Endothelial cell of umbilical vein (primary cell): ENCODE measurements around the gene CMTR1.

Source experiments
- EZH2 ChIP-seq: IDR thresholded peaks from 2 replicates; pipeline ENCODE4 v1.6.1; 2012; ENCODE audit warnings: borderline replicate concordance, low read depth, mild to moderate bottlenecking, moderate library complexity, low read length, inconsistent platforms; ENCODE audit not compliant: severe bottlenecking
- FOS ChIP-seq: IDR thresholded peaks from 2 replicates; pipeline ENCODE4 v1.6.1; 2011; ENCODE audit warnings: mild to moderate bottlenecking, low read length, moderate library complexity, borderline replicate concordance; ENCODE audit not compliant: insufficient read depth
- GATA2 ChIP-seq: IDR thresholded peaks from 2 replicates; pipeline ENCODE4 v1.7.0; 2011; ENCODE audit warnings: low read depth, mild to moderate bottlenecking, moderate library complexity, mixed read lengths, low read length; ENCODE audit not compliant: insufficient read length, insufficient read depth
- MYC ChIP-seq: IDR thresholded peaks from one replicate; pipeline ENCODE4 v1.6.1; 2011; ENCODE audit warnings: mild to moderate bottlenecking, low read depth, low read length
- POLR2A ChIP-seq: IDR thresholded peaks from 2 replicates; pipeline ENCODE4 v1.6.1; 2012; ENCODE audit warnings: low read depth, mild to moderate bottlenecking, control low read depth, low read length
- POLR2AphosphoS5 ChIP-seq: IDR thresholded peaks from 2 replicates; pipeline ENCODE4 v1.6.1; 2012; ENCODE audit warnings: low read depth, mild to moderate bottlenecking, control low read depth, low read length, moderate library complexity; ENCODE audit not compliant: insufficient read depth
- TF ChIP-seq, protein P1 (sequence below), 2 donors: IDR thresholded peaks; 1 replicate in 1 of 2; 2 replicates in 1 of 2; pipeline ENCODE4 v1.5.1; 2011; ENCODE audit warnings: low read length in 2 of 2, mild to moderate bottlenecking in 2 of 2, moderate library complexity in 2 of 2, control low read depth in 1 of 2, inconsistent platforms in 1 of 2, low read depth in 1 of 2; ENCODE audit not compliant: insufficient read depth in 1 of 2; ENCODE audit errors: extremely low read depth in 1 of 2

DNA sequence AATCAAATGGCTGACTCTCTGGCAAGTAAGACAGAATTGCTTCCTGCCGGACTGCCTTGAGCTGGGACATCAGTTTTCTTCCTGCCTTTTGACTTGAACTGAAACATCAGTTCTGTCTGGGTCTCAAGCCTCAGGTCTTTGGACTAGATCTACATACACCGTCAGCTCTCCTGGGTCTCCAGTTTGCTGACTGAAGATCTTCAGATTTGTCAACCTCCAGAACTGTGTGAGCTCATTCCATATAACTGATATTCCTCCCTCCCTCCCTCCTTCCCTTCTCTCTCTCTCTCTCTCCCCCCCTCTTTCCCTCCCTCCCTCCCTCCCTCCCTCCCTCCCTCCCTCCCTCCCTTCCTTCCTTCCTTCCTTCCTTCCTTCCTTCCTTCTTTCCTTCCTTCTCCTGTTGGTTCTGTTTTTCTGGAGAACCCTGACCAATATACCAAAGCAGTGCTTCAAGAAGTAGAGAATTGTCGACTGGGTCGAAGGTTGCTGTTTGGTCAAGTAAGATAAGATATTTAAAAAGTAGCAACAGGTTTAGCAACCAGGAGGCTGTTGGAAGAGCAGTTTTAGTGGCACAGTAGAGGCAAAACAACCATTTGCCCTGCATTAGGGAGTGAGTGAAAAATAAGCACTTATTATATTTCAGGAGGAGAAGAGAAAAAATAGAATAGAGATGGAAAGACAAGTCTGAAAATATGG is 33.1 kb upstream of the CMTR1 start:
- TF ChIP-seq, protein P1, sequence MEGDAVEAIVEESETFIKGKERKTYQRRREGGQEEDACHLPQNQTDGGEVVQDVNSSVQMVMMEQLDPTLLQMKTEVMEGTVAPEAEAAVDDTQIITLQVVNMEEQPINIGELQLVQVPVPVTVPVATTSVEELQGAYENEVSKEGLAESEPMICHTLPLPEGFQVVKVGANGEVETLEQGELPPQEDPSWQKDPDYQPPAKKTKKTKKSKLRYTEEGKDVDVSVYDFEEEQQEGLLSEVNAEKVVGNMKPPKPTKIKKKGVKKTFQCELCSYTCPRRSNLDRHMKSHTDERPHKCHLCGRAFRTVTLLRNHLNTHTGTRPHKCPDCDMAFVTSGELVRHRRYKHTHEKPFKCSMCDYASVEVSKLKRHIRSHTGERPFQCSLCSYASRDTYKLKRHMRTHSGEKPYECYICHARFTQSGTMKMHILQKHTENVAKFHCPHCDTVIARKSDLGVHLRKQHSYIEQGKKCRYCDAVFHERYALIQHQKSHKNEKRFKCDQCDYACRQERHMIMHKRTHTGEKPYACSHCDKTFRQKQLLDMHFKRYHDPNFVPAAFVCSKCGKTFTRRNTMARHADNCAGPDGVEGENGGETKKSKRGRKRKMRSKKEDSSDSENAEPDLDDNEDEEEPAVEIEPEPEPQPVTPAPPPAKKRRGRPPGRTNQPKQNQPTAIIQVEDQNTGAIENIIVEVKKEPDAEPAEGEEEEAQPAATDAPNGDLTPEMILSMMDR (IDR thresholded peaks at IDR 0.05; ENCODE audit: extremely low read depth in 1 of 2, insufficient read depth in 1 of 2, low read depth in 1 of 2, low read length in 2 of 2) = no peak
- TF ChIP-seq POLR2AphosphoS5 (no peak), GATA2 (no peak), POLR2A (no peak), FOS (no peak), EZH2 (no peak), MYC (no peak)
